CD4-positive, CD25-positive, alpha-beta regulatory T cell (primary cell): Measurements from ENCODE around the gene CDC25B. TPM values are rescaled to one million over a fixed set of nuclear protein-coding genes. Genes with fewer than 3 reads are reported as not detected.
A peak's percentile ranks its signal among the peaks of the same experiment; 100 is the strongest.

Experiments used
- ATAC-seq, 2 donors: fragments of 150-1000 bp; cut with Tn5 transposase; one replicate each; pipeline ENCODE4 v1.10.0; 2021; ENCODE audit warnings: low read depth in 2 of 2, moderate number of reproducible peaks in 2 of 2, moderate library complexity in 1 of 2
- DNase-seq, 3 donors: peaks; one replicate each; pipeline versions ENCODE4 v3.0.0 to v3.0.0-alpha.2; 2012 to 2022; ENCODE audit warnings: mixed read lengths in 1 of 3
- H3K27ac ChIP-seq: one replicate; pipeline ENCODE4 v1.7.0; 2013; ENCODE audit warnings: mild to moderate bottlenecking, low read length; ENCODE audit not compliant: insufficient read depth, poor library complexity, severe bottlenecking
- H3K27me3 ChIP-seq: one replicate; pipeline ENCODE4 v1.7.0; 2013; ENCODE audit warnings: low read length; ENCODE audit not compliant: control insufficient read depth, insufficient read depth
- H3K36me3 ChIP-seq: one replicate; pipeline ENCODE4 v1.7.0; 2013; ENCODE audit warnings: mild to moderate bottlenecking, low read length, moderate library complexity; ENCODE audit not compliant: control insufficient read depth, insufficient read depth
- H3K4me1 ChIP-seq: 2 replicates; pipeline ENCODE4 v1.7.0; 2013; ENCODE audit warnings: mild to moderate bottlenecking, low read length; ENCODE audit not compliant: insufficient read depth, control insufficient read depth, poor library complexity, severe bottlenecking
- H3K4me3 ChIP-seq: one replicate; pipeline ENCODE4 v1.7.0; 2013; ENCODE audit warnings: low read depth, mild to moderate bottlenecking, low read length, moderate library complexity
- H3K9me3 ChIP-seq, 2 experiments: 1 replicate in 1 of 2; 2 replicates in 1 of 2; pipeline ENCODE4 v1.7.0; 2013; ENCODE audit warnings: low read length in 2 of 2, mild to moderate bottlenecking in 1 of 2, moderate library complexity in 1 of 2; ENCODE audit not compliant: control insufficient read depth in 2 of 2
- H3K27ac Mint-ChIP-seq, 3 donors: one replicate each; pipeline ENCODE4 v1.8.0; 2020 to 2022; ENCODE audit warnings: mild to moderate bottlenecking in 3 of 3, mixed read lengths in 3 of 3, moderate library complexity in 2 of 3
- H3K27me3 Mint-ChIP-seq: one replicate; pipeline ENCODE4 v1.8.0; 2022; ENCODE audit warnings: mild to moderate bottlenecking, mixed read lengths
- H3K36me3 Mint-ChIP-seq: one replicate; pipeline ENCODE4 v1.8.0; 2020; ENCODE audit warnings: mixed read lengths
- H3K4me1 Mint-ChIP-seq, 4 donors: one replicate each; pipeline ENCODE4 v1.8.0; 2020 to 2022; ENCODE audit warnings: mixed read lengths in 4 of 4, mild to moderate bottlenecking in 1 of 4
- H3K4me3 Mint-ChIP-seq, 4 donors: one replicate each; pipeline ENCODE4 v1.8.0; 2020 to 2022; ENCODE audit warnings: mild to moderate bottlenecking in 4 of 4, mixed read lengths in 4 of 4, moderate library complexity in 3 of 4
- H3K9me3 Mint-ChIP-seq, 7 donors: one replicate each; pipeline ENCODE4 v1.8.0; 2020 to 2022; ENCODE audit warnings: mixed read lengths in 7 of 7, mild to moderate bottlenecking in 3 of 7, moderate library complexity in 2 of 7
- polyA plus RNA-seq, 4 donors: library from polyadenylated mRNA; unstranded; fragments of 300-500 nt; fragmentation: Illumina TruSeq; gene quantifications; one replicate each; pipeline ENCODE4 v1.2.3, GENCODE V29; 2021
- total RNA-seq: library from RNA; stranded (reverse); gene quantifications from one replicate; pipeline ENCODE4 v1.2.3, GENCODE V29; 2022

Gene CDC25B
- total and polyA plus RNA-seq, 5 donors from 2014 or later, result 39.7 to 310 (median 47.6) TPM

DNA sequence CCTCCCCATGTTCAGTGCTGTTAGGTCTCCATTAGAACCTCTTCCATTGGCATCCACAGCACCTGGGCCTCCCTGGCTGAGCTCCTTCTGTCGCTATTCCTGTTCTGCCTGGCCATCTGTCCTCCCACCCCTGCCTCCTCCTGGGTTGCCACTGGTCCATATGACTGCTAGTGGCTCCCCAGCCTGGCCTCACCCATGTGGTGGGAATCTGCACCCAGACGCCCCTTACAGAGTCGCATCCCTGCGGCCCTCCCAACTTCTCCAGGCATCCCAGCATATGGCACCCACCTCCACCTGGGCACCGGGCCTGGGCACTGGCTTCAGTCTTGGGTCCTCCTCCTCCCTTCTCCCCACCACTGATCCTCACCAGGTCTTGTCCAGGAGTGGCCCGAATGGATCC is 7.7 kb downstream of the CDC25B start:
- no peaks in the 10 kb centered on the region for H3K27me3 Mint-ChIP-seq
- ATAC-seq, result no peak
- Histone ChIP-seq H3K36me3 (peaks cover 63% of the 10 kb centered on the region), H3K4me3 (no peak overlapping the region), H3K27ac (peak overlapping the region; percentile 73), H3K27me3 (no peaks in the 10 kb centered on the region), H3K4me1 (peaks cover 65% of the 10 kb centered on the region), H3K9me3 (no peaks in the 10 kb centered on the region)
- peaks cover 70% of the 10 kb centered on the region for H3K36me3 Mint-ChIP-seq
- H3K4me3 Mint-ChIP-seq, result peak overlapping the region in 3 of 4 donors; percentile 70 to 87 (median 73)
- no peak for DNase-seq
- H3K4me1 Mint-ChIP-seq, result peaks cover 5 to 87% (median 53%) of the 10 kb centered on the region in 4 donors
- no peaks in the 10 kb centered on the region for H3K9me3 Mint-ChIP-seq
- H3K27ac Mint-ChIP-seq, result peak overlapping the region; percentile 90 to 98 (median 92)

GRCh38 chr20:3804254-3804751 is 8.2 kb downstream of the CDC25B start:
- no peak for DNase-seq
- Histone ChIP-seq H3K4me1 (peaks cover 61% of the 10 kb centered on the region), H3K9me3 (no peaks in the 10 kb centered on the region), H3K36me3 (peaks cover 63% of the 10 kb centered on the region), H3K27ac (peak overlapping the region; percentile 73), H3K27me3 (no peaks in the 10 kb centered on the region), H3K4me3 (no peak overlapping the region)
- peaks cover 66% of the 10 kb centered on the region for H3K36me3 Mint-ChIP-seq
- H3K9me3 Mint-ChIP-seq, result no peaks in the 10 kb centered on the region
- no peaks in the 10 kb centered on the region for H3K27me3 Mint-ChIP-seq
- H3K27ac Mint-ChIP-seq, result peak overlapping the region; percentile 90 to 98 (median 92)
- peak overlapping the region in 3 of 4 donors; percentile 53 to 87 (median 69) for H3K4me3 Mint-ChIP-seq
- ATAC-seq, result no peak
- peaks cover 5 to 83% (median 50%) of the 10 kb centered on the region in 4 donors for H3K4me1 Mint-ChIP-seq

DNA sequence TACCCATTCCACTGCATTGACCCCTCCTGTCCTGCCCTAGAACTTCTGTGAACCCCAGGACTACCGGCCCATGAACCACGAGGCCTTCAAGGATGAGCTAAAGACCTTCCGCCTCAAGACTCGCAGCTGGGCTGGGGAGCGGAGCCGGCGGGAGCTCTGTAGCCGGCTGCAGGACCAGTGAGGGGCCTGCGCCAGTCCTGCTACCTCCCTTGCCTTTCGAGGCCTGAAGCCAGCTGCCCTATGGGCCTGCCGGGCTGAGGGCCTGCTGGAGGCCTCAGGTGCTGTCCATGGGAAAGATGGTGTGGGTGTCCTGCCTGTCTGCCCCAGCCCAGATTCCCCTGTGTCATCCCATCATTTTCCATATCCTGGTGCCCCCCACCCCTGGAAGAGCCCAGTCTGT is 8.7 kb downstream of the CDC25B start:
- peaks cover 5 to 81% (median 46%) of the 10 kb centered on the region in 4 donors for H3K4me1 Mint-ChIP-seq
- peak overlapping the region in 1 of 4 donors; percentile 87 for H3K4me3 Mint-ChIP-seq
- no peaks in the 10 kb centered on the region for H3K9me3 Mint-ChIP-seq
- H3K27ac Mint-ChIP-seq, result peak overlapping the region in 2 of 3 donors; percentile 16 to 90
- ATAC-seq (no peak), DNase-seq (no peak)
- Histone ChIP-seq H3K4me3 (no peak overlapping the region), H3K4me1 (peaks cover 58% of the 10 kb centered on the region), H3K36me3 (peaks cover 63% of the 10 kb centered on the region), H3K27ac (peak overlapping the region; percentile 23), H3K9me3 (no peaks in the 10 kb centered on the region), H3K27me3 (no peaks in the 10 kb centered on the region)
- no peaks in the 10 kb centered on the region for H3K27me3 Mint-ChIP-seq
- H3K36me3 Mint-ChIP-seq, result peaks cover 62% of the 10 kb centered on the region

DNA sequence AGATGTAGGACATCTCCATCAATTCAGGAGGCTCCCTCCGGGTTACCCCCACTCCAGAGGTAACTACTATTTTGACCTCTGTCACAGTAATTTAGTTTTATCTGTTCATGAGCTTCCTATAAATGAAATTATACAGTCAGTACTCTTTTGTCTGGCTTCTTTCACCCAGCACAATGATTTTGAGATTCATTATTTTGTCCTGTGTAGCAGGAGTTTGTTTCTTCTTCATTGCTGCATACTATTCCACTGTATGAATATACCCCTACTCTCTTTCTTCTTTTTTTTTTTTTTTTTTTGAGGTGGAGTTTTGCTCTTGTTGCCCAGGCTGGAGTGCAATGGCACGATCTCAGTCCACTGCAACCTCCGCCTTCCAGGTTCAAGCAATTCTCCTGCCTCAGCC is 12.4 kb downstream of the CDC25B start:
- Histone ChIP-seq H3K9me3 (no peaks in the 10 kb centered on the region), H3K4me1 (peaks cover 62% of the 10 kb centered on the region), H3K4me3 (no peak overlapping the region), H3K36me3 (peaks cover 26% of the 10 kb centered on the region), H3K27ac (peak overlapping the region; percentile 66), H3K27me3 (no peaks in the 10 kb centered on the region)
- H3K27ac Mint-ChIP-seq, result peak overlapping the region in 2 of 3 donors; percentile 89 to 91
- no peak for ATAC-seq
- DNase-seq, result no peak
- peaks cover 15 to 84% (median 57%) of the 10 kb centered on the region in 4 donors for H3K4me1 Mint-ChIP-seq
- H3K9me3 Mint-ChIP-seq, result peaks cover 0 to 2% (median 0%) of the 10 kb centered on the region in 7 donors
- peak overlapping the region in 2 of 4 donors; percentile 73 to 87 for H3K4me3 Mint-ChIP-seq
- H3K27me3 Mint-ChIP-seq, result no peaks in the 10 kb centered on the region
- peaks cover 32% of the 10 kb centered on the region for H3K36me3 Mint-ChIP-seq

DNA sequence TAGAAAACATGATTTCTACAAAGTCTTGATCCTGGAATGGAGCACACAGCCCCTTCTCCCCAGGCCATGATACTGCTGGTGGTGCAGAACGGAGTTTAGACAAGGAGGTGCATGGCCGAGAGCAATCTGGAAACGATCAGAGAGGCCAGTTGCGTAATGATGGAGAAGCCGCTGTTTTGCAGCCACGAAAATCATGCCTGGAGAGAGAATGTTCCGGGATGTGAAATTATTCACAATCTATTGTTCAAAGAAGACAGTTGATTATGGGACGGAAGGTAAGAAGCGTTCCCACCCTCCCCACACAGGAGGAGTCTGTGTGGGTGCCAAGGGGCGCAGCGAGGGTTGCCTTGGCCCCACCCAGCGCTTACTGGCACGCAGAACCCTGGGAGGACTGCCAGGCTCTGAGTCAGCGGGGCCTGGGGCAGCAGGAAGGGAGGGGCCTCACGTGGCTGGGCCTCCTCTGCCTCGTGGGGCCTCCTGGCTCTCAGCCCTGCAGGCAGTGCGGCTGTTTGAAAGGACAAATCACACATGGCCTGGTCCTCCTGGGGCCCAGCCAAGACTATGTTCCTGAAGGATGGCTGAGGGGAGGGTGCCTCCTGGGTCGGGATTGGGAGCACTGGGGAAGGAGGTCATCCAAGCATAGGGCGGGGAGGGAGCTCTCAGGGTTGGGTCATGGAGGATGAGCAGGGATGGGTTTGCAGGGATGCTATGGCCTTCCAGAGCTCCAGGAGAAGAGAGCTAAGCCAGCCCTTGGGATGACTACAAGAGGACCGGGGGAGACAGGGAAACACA is 15.6 kb downstream of the CDC25B start:
- DNase-seq (peak; percentile 84 to 98 (median 90)), ATAC-seq (peak; percentile 96)
- peak overlapping the region; percentile 86 for H3K4me3 ChIP-seq
- Mint-ChIP-seq H3K4me1 (peaks cover 20 to 86% (median 59%) of the 10 kb centered on the region in 4 donors), H3K27ac (peak overlapping the region; percentile 94 to 99 (median 95)), H3K27me3 (no peaks in the 10 kb centered on the region), H3K36me3 (peaks cover 6% of the 10 kb centered on the region), H3K4me3 (peak overlapping the region; percentile 88 to 99 (median 92)), H3K9me3 (peaks cover 0 to 2% (median 0%) of the 10 kb centered on the region in 7 donors)
- H3K9me3 ChIP-seq, result no peaks in the 10 kb centered on the region
- peaks cover 82% of the 10 kb centered on the region for H3K4me1 ChIP-seq
- no peaks in the 10 kb centered on the region for H3K36me3 ChIP-seq
- no peaks in the 10 kb centered on the region for H3K27me3 ChIP-seq
- peak overlapping the region; percentile 95 for H3K27ac ChIP-seq

DNA sequence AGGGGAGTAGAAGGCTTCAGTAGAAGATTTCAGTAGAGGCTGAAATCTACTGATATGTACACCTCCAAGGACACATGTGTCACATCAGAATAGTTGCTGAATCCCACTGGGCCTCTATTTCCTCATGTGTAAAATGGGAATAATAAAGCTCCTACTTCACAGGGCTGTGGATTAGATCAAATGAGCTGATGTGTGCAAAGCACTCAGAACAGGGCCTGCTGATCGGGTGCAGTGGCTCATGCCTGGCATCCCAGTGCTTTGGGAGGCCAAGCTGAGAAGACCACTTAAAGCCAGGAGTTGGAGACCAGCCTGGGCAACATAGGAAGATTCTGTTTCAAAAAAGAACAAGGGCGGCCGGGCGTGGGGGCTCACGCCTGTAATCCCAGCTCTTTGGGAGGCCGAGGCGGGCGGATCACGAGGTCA is 16.2 kb downstream of the CDC25B start:
- H3K27ac Mint-ChIP-seq, result peak overlapping the region; percentile 94 to 99 (median 95)
- H3K9me3 Mint-ChIP-seq, result peaks cover 0 to 2% (median 0%) of the 10 kb centered on the region in 7 donors
- peaks cover under 1% of the 10 kb centered on the region for H3K36me3 Mint-ChIP-seq
- no peaks in the 10 kb centered on the region for H3K27me3 ChIP-seq
- peaks cover 80% of the 10 kb centered on the region for H3K4me1 ChIP-seq
- H3K4me3 ChIP-seq, result peak overlapping the region; percentile 57
- no peaks in the 10 kb centered on the region for H3K36me3 ChIP-seq
- H3K4me3 Mint-ChIP-seq, result peak overlapping the region; percentile 88 to 99 (median 92)
- H3K27me3 Mint-ChIP-seq, result no peaks in the 10 kb centered on the region
- peaks cover 15 to 85% (median 57%) of the 10 kb centered on the region in 4 donors for H3K4me1 Mint-ChIP-seq
- H3K9me3 ChIP-seq, result no peaks in the 10 kb centered on the region
- no peak for DNase-seq
- ATAC-seq, result no peak
- H3K27ac ChIP-seq, result peak overlapping the region; percentile 95

DNA sequence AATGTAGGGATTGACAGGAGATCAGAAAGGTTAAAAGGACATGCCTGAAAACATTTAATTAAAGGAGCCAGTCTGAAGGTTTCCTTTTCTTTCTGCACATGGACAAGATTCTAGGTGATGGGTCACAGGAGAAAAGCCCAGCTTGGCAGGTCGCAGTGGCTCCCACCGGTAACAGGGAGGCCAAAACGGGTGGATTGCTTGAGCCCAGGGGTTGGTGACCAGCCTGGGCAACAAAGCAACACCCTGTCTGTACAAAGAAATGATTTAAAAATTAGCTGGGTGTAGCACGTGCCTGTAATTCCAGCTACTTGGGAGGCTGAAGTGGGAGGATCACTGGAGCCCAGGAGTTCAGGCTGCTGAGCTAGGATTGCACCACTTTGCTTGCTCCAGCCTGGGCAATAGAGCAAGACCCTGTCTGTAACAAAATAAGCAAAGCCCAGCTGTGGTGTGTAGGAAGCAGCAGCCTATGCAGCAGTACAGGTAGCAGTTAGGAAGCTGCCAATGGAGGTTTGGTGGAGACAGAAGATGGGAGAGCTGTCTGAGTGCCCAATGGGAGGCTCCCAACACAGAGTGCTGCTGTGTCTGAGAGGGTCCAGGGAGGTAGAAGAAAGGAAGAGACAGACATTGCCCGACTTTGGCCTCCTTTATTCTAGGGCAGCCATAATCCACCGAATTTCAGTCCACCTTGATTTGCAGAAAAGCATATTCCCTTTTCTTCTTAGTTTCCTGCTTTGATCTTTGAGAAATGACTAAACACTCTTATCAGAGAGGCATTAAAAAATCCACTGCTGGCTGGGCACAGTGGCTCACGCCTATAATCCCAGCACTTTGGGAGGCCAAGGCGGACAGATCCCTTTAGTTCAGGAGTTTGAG is 17.1 kb downstream of the CDC25B start:
- Histone ChIP-seq H3K4me1 (peaks cover 76% of the 10 kb centered on the region), H3K9me3 (no peaks in the 10 kb centered on the region), H3K36me3 (no peaks in the 10 kb centered on the region), H3K27me3 (no peaks in the 10 kb centered on the region), H3K27ac (peak overlapping the region; percentile 95), H3K4me3 (peak overlapping the region; percentile 37)
- Mint-ChIP-seq H3K4me1 (peaks cover 15 to 82% (median 54%) of the 10 kb centered on the region in 4 donors), H3K9me3 (peaks cover 0 to 2% (median 0%) of the 10 kb centered on the region in 7 donors), H3K4me3 (peak overlapping the region; percentile 71 to 94 (median 90)), H3K27me3 (no peaks in the 10 kb centered on the region), H3K36me3 (no peaks in the 10 kb centered on the region), H3K27ac (peak overlapping the region; percentile 92 to 99 (median 94))
- no peak for ATAC-seq
- DNase-seq, result no peak
